Stimulated activated CD4-positive, alpha-beta T cell treated with anti-CD3 and anti-CD28 coated beads, Interleukin-2, amount 100 ng/mL, for 48 hours (primary cell): Measurements from ENCODE around the gene TTR.
A peak's percentile ranks its signal among the peaks of the same experiment; 100 is the strongest.

Experiments
- DNase-seq, 2 donors: peaks; one replicate each; pipeline ENCODE4 v3.0.0-alpha.2; 2020

TTR gene

DNA sequence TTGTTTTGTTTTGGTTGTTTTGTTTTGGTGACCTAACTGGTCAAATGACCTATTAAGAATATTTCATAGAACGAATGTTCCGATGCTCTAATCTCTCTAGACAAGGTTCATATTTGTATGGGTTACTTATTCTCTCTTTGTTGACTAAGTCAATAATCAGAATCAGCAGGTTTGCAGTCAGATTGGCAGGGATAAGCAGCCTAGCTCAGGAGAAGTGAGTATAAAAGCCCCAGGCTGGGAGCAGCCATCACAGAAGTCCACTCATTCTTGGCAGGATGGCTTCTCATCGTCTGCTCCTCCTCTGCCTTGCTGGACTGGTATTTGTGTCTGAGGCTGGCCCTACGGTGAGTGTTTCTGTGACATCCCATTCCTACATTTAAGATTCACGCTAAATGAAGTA, at the start of gene TTR:
TSS of gene TTR (plus strand) at position 250 of the 400 bp plus-strand sequence. CDS start at position 276, 26 bp downstream.
- no peak for DNase-seq

DNA sequence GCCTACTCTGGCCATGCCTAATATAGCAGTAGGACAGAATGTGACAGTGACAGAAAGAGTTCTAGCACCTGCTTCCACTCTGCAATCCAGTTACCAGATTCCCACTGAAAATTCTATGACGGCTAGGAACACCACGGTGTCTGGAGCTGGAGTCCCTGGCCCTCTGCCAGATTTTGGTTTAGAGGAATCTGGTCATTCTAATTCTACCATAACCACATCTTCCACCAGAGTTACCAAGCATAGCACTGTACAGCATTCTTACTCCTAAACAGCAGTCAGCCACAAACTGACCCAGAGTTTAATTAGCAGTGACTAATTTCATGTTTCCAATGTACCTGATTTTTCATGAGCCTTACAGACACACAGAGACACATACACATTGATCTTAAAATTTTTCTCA, 45.2 kb upstream of the TTR start:
- DNase-seq, result no peak

DNA sequence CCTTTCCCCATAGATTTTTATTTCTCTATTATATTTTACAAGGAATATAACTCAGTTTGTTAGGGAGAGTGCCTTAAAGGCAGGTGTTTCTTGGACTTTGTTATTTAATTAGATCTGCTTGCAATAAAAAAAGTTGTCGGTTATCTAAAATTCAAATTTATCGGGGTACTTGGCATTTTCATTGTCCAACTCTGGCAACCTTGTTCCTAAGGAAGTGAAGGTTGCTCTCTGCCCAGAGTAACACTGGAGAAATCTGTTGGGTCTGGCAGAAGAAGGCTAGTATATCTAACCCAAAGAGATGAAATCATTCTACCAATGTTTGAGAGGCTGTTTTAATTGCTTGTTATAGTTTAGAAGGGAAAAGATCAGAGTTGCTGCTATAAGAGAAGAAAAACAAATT, 42.8 kb upstream of the TTR start:
- DNase-seq, result no peak

DNA sequence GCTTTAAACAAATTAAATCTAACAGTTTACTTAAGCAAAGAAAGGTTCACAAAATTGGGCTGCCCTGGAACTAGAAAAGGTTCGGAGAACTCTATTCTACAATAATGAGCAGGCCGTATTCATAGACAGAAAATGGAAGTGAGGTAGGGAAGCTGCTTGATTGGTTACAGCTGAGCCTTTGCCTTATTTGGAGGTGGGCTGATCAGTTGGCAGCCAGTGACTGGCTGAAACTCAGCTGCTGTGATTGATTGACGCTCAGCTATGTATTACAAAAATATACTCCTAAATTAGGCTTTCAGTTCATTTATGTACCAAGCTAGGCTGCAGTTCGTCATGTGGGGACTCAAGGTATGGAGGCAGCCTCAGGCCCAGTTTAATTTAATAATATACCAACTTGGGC, 42.3 kb upstream of the TTR start:
- no peak for DNase-seq

DNA sequence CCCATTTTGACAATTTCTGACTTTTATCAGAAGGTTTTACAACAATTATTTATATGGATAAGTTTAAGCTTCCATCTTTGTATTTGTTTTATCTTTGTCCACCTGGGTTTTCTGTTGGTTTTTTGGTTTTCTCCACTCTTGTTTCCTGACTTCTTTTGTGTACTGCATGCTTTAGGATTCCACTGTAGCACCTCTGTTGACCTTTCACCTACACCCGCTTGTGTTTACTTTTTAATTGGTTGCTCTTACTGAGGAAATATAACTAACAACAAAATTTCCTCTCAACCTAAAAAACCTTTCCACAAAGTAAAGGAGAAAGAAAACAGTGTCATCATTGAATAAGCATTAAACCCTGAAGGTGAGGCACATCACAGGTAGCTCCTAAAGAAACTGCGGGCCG, 39.8 kb upstream of the TTR start:
- DNase-seq, result no peak

DNA sequence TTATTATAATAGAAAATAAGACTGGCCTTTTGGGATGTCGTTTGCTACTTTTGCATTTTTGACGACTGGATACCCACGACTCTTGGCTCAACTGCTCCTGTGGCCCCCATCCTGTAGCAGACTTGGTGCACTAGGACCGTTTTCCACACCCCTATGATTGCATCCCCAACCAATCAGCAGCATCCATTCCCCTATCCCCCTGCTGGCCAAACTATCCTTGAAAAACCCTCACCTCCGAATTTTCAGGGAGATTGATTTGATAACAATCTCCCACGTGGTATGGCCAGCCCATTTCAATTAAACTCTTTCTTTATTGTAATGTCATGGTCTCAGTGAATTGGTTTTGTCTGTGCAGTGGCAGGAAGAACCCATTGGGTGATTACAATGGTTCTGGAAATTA, 37.9 kb upstream of the TTR start:
- DNase-seq, result no peak

DNA sequence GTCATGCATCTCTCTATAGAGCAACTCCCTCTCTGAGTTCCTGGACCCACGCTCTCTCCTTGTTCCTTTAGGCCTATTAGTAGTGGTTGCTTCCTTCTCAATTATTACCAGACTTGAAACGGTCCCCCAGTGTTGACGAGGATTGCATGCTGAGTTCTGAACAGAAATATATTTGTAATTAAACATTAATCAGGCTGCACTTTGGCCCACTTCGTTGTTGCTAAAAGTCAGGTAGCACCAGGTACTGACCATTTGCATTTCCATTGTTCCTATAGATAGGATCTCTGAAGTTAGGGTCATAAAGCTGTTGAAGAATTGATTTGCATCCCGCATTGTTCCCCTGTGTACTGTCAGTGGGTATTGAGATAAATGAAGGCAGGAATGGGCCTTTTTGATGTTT, 36.9 kb upstream of the TTR start:
- DNase-seq, result no peak

DNA sequence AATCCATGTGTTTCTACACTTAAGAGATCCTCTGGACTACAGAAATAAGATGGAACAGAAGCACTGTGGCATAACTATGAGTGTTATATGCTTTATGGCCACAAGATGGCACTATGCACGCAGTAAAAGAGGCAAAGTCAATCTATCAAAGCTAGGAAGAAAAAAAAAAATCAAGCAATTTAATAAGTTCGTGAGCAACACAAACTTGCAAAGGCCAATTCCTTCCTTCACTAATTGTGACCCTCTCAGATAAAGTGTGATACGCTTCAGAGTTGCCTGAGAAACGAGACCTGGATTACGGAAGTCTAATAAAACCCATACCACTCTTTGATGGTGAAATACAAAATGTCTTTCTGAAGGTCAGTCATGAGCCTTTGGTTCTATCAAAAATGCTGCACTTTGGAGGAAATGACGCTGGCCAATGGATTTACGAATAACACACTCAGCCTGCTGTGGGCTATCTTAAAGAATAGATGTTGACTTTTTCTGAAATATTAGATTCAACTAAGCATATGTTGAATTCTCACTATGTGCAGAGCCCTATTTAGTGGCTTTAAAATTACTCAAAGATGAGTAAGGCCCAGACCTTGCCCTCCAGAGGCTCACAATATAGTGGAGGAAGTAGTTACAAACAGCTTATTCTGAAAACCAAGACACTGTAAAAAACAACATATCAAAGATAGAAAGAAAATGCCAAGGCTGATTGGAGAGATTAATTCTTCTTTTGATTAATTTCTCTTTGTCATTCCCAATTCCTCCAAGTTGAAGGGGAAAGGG, 35.5 kb upstream of the TTR start:
- peak; percentile 19 to 22 for DNase-seq

DNA sequence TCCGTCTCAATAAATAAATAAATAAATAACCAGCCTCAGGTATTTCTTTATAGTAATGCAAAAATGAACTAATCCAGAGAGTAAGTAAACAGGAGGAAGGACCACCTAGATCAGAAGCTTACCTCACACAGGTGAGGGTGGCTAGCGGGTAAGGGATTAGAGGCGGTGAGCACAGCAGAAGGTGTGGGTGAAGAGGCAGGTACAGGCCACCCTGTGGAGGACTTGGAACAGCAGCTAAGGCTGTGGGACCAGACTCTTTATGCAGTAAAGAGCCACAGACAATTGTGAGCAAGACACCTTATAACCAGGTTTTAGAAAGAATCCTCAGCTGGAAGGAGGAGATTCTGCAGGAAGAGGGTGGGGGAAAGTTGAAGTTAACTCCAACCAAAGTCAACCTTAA, 34.2 kb upstream of the TTR start:
- no peak for DNase-seq

DNA sequence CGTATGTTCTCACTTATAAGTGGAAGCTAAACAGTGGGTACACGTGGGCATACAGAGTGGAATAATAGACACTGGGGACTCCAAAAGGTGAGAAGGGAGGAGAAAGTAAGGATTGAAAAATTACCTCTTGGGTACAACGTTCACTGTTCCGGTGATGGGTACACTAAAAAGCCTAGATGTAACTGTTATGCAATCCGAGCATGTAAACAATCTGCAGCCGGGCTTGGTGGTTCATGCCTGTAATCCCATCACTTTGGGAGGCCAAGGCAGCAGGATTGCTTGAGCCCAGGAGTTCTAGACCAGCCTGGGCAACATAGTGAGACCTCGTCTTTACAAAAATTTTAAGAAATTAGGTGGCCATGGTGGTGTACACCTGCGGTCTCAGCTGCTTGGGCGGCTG, 33.1 kb upstream of the TTR start:
- DNase-seq, result no peak

DNA sequence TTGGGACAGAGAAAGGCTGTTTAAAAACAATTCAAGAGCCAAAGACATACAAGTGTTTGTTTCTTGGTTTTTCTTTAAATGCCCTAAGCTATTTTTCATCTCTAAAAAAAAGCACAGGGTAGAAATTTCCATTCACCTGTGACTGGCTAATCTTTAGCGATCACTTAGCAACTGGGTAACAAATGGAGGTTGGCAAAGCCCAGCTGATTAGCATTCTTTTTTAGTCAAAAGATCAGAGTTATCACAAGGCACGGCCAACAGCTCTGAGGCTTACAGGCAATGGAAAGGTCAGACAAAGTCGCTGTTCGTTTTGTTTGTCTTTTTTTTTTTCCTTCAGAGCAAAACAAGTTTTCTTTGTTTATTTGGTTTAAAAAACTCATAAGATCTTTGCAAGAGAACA, 29.0 kb upstream of the TTR start:
- no peak for DNase-seq

DNA sequence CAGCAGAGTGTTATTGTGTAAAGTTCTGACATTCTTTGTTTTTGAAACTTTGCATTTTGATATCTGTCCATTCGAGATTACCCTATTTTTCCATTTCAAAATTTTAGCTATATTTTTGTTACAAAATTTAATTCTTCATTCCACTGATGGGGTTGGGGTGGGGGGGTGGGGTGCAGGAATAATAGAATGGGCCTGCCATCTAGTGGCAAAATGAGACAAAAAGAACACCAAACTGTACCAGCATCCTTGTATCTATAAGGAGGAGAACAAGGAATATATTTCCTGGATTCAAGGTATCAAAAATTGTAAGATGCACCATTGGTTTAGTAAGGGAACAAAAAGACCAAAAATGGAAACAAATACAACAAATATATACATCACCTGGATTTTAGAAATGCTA, 27.9 kb upstream of the TTR start:
- no peak for DNase-seq

DNA sequence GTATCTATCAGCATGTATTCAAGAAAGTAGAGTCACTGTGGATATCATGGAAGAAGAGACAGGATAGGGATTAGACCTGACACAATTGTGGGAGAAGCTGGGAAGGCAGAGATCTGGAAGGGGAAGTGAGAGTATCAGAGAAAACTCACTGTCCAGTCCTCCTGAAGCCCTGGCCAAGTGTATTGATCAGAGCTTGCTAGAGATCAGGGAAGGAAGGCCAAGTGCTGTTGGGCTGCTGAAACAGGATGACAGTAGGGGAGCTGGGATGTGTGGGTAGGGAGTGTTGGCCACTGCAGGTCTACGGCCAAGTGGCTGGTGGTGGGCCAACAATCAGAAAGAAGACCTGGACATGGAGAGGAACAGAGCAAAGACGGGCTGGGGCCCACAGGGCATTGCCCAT, 26.3 kb upstream of the TTR start:
- DNase-seq, result no peak

DNA sequence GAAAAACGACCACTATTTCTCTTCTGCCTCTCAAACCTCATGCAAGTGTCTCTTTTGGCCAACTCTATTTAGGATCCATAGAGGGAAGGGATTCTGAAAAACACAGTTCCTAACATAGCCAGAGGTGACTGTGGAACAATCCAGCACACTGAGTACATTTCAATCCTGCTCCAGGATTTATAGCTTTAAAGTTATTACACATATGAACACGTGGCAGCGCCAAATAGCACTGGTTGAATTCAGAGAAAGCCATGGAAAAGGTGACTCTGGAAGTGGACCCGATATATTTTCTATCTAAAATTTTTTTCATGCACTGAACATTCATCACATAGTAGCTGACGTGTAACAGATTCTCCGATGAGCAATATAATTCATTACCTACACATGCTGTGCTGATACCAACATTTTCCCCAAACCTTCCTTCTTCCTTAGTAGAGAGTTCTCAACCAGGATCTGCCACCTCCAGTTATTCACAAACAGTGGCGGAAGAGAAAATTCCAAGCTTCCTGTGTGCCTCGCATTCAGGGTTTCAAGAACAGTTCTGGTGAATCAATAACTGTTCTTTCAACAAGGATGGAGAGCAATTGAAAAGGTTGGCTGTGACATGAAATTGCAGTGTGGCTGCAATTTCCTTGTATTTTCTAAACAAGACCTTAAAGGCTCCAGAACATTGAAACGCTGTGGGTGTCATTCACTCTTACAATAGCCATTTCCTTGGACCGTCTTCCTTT, 25.7 kb upstream of the TTR start:
- no peak for DNase-seq

DNA sequence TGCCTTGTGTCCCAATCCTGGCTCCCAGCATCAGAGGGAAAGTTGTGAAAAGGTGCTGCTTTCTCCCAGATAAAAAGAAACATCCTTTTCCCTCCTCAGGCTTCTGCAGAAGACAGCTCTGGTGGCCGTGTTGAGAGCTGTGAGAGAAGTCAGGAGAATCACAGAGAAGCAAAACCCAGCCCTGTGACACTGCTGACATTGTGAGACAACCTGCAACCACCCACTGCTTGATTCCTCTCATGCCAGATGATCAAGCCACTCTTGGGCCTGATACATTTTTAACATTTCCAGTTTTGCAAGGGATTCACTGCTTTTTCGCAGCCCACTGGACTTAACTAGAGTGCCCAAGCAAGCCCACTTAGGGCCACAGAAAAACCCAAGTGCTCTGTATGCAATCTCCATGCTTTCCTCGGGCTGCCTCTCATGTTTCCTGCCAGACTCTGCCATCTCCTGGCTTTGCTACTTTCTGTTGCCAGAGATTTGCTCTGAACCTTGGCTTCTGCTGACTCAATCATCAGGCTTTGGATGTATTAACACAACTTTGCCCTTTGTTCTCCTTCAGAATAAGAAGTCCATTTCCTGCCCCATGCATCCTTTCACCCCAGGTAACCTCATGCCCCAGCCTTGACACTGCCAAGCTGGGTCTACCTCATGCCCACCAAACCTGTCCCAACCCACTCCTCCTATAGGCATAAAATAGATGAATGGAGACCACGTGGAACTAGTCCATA, 24.9 kb upstream of the TTR start:
- DNase-seq, result no peak

DNA sequence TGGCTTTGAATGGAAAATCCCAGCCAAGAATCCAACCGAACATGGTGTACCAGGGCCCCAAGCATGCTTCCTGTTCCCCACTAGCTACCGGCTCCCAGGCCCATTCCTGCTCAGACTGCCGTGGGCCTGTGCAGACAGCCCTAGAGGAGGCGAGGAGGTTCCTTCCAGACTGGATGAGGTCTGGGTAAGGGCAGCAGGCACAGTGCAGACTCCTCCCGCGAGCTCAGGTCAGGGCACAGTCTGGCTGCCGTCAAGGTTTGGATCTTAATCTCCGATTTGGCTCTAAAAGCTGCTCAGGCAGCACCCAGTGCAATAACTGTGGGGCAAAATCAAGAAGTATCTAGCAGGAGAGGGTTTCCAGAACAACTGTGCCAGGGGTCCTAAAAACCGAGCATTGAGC, 19.3 kb upstream of the TTR start:
- DNase-seq, result no peak

DNA sequence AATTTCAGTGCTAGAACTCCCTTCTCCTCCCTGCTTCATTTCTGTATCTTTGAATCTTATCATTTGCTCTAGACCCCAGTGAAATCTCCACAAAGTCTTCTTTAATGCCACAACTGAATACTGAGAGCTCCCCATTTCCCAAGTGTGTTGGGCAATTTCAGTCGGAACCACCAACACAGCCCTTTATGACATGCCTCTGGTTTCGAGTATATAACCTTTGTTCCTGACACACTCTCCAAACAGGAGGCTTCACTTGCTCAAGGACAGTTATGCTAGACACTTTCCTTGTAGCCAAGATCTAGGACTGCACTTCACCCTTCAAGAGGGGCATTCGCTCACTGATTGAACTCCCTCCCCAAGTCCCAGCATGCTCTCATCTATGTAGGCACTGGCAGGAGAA, 18.6 kb upstream of the TTR start:
- DNase-seq, result no peak

DNA sequence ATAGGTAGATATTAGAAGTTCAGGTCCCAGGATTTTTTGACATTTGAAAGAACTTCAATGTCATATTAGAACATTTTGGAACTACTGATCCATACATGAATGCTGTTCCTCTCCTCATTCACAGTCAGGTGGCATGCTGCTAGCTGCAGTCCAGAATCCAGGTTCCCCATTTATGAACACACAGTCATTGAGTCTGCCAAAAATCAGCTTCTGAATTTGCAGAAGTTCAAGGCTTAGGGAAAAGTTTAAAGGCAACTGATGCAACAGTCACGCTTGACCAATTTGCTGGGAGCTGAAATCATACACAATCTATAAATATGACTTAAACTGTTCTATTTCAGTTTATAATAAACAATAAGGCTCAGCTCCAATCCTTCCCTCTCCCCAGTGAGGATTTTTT, 17.3 kb upstream of the TTR start:
- DNase-seq, result no peak

DNA sequence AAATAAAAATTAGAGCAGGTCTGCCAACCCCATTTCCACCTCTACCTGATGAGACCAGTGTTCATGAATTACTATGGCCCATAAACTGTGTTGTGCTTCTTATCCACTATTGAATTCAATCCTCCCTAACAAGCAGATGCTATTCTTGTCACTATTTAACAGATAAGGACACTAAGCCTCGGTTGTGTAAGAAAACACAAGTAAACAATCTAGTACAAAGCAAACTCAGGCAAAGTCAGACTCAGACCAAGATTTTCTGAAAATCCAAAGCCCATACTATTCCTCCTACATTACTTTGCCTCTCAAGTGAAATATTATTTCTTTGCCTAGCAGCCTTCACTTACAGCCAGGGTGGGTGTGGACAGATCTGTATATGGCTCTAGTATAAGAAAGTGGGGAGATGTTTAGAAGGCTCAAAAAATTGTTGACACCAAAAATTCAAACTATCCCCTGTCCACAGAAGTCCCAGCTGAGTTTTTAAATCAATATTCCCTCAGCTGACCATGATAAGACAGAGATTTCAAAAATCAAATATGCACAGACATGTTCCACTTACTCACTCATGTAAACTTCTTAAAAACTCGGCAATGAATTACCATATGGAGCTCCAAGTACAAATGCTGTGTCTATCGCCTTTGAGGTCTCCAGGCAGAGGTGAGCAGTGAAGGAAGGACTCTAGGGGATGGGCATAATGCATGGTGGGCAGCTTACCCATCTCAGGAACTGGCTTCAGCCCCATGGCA, 16.0 kb upstream of the TTR start:
- no peak for DNase-seq

DNA sequence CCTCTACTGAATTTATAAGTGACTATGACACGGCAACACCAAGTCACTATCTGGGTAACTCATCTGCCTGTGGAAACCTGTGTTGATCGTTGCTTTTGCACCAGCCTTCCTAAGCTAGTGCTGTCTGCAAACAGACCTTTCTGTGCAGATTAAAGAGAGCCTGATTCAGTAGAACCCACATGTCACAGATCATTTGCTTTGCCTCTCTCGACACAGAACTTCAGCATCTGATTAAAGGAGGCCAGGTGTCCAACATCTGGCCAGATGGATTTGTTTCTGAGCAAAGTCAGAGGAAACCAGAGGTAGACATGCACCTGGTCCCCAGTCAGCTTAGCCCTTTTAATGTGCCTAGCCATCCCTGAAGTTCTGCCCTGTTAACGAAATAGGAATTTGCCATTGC, 15.0 kb upstream of the TTR start:
- DNase-seq, result no peak

DNA sequence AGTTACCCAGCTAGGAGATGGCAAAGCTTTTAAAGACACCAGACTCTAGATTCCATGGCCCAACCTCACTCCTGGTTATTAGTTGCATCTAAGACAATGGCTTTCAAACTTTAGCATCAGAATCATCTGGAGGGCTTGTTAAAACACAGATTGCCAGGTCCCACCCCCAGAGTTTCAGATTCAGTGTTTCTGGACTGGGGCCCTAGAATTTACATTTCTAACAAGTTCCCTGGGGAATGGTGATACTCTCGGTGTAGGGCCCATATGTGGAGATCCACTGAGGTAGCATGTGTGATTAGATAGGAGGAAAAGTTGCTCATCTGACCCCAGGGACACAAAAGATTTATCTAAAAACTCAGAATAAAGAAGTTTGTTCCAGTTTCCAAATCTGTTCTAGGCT, 14.5 kb upstream of the TTR start:
- no peak for DNase-seq

DNA sequence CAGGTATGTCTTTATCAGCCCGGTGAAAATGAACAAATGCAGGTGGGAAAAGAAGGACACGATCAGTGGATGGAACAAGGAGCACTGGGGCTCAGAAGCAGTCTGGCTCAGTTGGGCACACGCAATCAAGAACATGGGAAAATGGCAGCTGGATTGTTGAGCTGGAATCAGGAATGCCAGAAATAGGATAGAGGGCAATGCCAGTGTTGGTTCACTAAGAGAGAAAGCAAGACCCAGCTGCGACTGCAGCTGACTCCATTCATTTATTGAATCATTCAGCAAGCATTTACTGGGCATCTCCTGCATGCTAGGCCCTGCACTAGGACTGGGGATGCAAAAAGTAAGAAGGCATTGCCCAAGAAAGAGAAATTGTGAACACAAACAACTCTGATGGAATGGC, 13.6 kb upstream of the TTR start:
- no peak for DNase-seq

DNA sequence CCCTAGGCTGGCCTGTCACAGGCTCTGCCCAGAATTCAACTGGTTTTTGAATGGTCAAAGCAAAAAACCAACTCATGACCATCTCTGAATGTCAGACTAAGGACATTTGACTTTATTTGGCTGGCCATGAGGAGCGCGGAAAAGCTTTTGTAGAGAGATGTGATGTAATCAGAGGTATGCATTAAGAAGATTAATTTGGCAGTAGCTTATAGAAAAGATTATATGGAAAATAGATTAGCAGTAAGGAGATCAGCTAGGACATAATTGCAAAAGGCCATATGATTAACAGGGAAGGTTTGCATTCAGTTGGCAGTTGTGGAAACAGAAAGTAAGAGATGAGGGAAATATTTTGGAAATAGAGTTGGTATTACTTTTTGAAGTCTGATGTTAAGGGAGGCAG, 12.3 kb upstream of the TTR start:
- no peak for DNase-seq
